Lower lobe of right lung (tissue), 2 donors: Measurements from ENCODE around the gene SLK. TPM values are rescaled to one million over a fixed set of nuclear protein-coding genes. Genes with fewer than 3 reads are reported as not detected.

Experiments used
- ATAC-seq, 2 donors: fragments of 200-7000 bp; cut with Tn5 transposase; one replicate each; pipeline ENCODE4 v1.9.1; 2020 to 2022; ENCODE audit warnings: mild to moderate bottlenecking in 2 of 2, moderate library complexity in 2 of 2
- DNase-seq: peaks from one replicate; pipeline ENCODE4 v3.0.0-alpha.2; 2020
- H3K27ac ChIP-seq: fragments of 200-600 bp; one replicate; pipeline ENCODE4 v1.8.0; 2022
- H3K27me3 ChIP-seq: fragments of 200-600 bp; one replicate; pipeline ENCODE4 v1.8.0; 2022; ENCODE audit warnings: low read depth
- H3K36me3 ChIP-seq: fragments of 200-600 bp; one replicate; pipeline ENCODE4 v1.8.0; 2022; ENCODE audit warnings: mild to moderate bottlenecking
- H3K4me1 ChIP-seq: fragments of 200-600 bp; one replicate; pipeline ENCODE4 v1.8.0; 2022
- H3K4me3 ChIP-seq: fragments of 200-600 bp; one replicate; pipeline ENCODE4 v1.8.0; 2022; ENCODE audit warnings: mild to moderate bottlenecking
- H3K9me3 ChIP-seq: fragments of 200-600 bp; one replicate; pipeline ENCODE4 v1.8.0; 2022
- intact Hi-C: fragments of 100-400 bp; cut with DNase I; formaldehyde crosslinking; loops from one replicate; pipeline ENCODE4 v1.11.0; 2022
- total RNA-seq: library from RNA; stranded (reverse); fragmentation: NEBNext Ultra II Directional; extraction: Animal tissue kit (Norgen Biotek cat#: 25700); gene quantifications from one replicate; pipeline ENCODE4 v1.2.1, GENCODE V29; 2021
- TF ChIP-seq, protein P1 (sequence below): fragments of 200-600 bp; IDR thresholded peaks from one replicate; pipeline ENCODE4 v1.8.0; 2022; ENCODE audit warnings: antibody characterized with exemption, mild to moderate bottlenecking
- donor health status: DM: no; HTN: yes; CAD: no; lungs with severe emphysema.

The SLK gene
- total RNA-seq, 1 donor from 2014 or later = 45.5 TPM

DNA sequence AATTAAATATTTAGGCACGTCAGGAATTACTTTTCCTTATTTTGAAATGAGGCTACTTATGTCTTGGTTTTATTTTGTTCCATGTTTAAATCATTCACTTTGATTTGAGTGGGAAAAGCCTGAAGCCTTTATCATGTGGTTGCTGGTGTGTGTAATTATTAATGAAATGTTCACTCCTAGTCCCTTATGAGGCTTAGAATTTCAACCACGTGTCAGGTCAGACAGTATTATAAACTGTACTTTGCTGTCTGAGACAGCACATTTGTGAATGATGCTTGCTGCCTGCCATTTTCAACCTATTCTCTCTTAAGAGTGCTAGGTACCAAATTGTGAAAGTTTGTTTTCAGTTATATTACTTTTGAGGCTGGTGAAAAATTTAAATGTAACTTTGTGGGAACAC, 59.8 kb downstream of the SLK start:
- ATAC-seq (no peak), DNase-seq (no peak)
- no peaks in the 10 kb centered on the region for H3K27me3 ChIP-seq
- TF ChIP-seq, protein P1, sequence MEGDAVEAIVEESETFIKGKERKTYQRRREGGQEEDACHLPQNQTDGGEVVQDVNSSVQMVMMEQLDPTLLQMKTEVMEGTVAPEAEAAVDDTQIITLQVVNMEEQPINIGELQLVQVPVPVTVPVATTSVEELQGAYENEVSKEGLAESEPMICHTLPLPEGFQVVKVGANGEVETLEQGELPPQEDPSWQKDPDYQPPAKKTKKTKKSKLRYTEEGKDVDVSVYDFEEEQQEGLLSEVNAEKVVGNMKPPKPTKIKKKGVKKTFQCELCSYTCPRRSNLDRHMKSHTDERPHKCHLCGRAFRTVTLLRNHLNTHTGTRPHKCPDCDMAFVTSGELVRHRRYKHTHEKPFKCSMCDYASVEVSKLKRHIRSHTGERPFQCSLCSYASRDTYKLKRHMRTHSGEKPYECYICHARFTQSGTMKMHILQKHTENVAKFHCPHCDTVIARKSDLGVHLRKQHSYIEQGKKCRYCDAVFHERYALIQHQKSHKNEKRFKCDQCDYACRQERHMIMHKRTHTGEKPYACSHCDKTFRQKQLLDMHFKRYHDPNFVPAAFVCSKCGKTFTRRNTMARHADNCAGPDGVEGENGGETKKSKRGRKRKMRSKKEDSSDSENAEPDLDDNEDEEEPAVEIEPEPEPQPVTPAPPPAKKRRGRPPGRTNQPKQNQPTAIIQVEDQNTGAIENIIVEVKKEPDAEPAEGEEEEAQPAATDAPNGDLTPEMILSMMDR = no peak
- no peak overlapping the region for H3K4me3 ChIP-seq
- H3K36me3 ChIP-seq = peaks cover 90% of the 10 kb centered on the region
- intact Hi-C loops = no loop called here
- H3K27ac ChIP-seq = no peak overlapping the region
- peaks cover 2% of the 10 kb centered on the region for H3K4me1 ChIP-seq
- no peaks in the 10 kb centered on the region for H3K9me3 ChIP-seq

DNA sequence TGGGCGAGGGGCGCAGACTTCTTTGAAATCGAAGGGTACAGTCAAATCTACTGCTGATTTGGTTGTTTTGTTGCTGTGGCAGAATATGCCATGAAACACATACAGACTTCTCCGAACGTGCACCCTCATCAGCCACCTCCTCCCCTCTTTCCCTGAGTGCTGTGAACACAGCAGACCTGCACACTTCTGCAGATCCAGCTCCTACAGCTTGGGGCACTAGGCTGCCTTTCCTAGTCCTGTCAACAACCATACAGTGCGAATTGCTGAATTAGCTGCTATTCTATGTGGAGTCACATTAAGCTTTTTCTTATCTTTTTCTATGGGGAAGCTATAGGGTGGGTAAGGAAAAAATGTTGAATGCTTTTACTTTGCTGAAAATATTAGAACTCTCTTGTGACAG, 61.2 kb downstream of the SLK start:
- peak in 1 of 2 donors; percentile 61 for ATAC-seq

DNA sequence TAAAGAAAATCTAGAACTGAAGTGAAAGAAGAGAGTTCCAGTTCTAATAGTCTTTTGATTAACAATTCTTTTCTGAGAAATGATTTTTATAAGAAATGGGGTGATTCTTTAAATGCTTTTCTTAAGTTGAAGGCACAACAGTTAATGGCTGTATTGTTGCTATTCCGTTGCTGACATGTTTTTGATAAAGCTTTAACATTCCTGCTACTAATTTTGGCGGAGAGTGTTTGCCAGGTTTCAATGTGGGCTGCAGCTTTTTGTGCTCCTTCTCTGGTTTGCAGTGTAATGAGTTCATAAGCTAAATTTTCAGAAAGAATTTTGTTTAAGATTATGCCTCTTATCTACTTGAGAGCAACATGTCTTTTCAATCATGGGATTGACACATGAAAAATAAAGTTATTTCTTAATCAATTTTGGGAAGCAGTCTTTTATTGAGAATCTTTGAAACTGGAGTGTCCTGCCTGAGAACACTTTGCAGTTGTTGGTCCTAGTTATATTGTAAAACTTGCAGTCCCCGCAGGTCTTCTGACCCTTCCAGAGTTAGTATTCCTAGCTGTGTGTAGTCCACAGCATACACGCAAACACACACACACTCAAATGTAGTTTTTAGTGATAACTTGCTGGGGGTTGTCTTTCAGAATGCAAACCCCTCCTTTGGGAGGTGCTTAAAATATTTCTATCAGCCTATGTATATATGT, 62.0 kb downstream of the SLK start:
- Histone ChIP-seq H3K4me3 (no peak overlapping the region), H3K36me3 (peaks cover 71% of the 10 kb centered on the region)

More for the DNA sequence above, 61.2 kb downstream of the SLK start:
- TF ChIP-seq, protein P1 = no peak
- Histone ChIP-seq H3K27ac (no peak overlapping the region), H3K9me3 (no peaks in the 10 kb centered on the region), H3K4me1 (no peaks in the 10 kb centered on the region), H3K4me3 (no peak overlapping the region), H3K36me3 (peaks cover 79% of the 10 kb centered on the region), H3K27me3 (no peaks in the 10 kb centered on the region)
- intact Hi-C loops = no loop called here
- no peak for DNase-seq

DNA sequence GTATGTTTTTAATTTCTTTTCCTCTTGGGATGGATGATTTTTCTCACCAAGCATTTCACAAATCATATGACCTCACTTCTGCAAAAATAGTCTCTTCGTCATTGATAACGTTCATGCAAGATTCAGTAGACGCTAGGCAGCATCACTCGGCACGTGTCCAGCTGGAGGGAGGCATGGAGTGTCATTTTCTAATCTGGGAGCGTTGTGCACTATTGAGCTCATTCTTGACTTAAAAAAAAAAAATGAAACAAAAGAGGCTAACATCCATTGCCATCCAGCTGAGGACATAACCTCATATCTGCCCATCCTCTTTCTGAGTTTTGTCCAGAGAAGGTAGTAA, 62.6 kb downstream of the SLK start:
- no peaks in the 10 kb centered on the region for H3K4me1 ChIP-seq
- ATAC-seq = no peak
- no peak overlapping the region for H3K27ac ChIP-seq
- intact Hi-C loops = no loop called here
- no peaks in the 10 kb centered on the region for H3K9me3 ChIP-seq
- DNase-seq = no peak
- H3K36me3 ChIP-seq = peaks cover 66% of the 10 kb centered on the region
- no peaks in the 10 kb centered on the region for H3K27me3 ChIP-seq
- no peak overlapping the region for H3K4me3 ChIP-seq
- TF ChIP-seq, protein P1 = no peak

More for the DNA sequence above, 62.0 kb downstream of the SLK start:
- Histone ChIP-seq H3K9me3 (no peaks in the 10 kb centered on the region), H3K4me1 (no peaks in the 10 kb centered on the region), H3K27me3 (no peaks in the 10 kb centered on the region), H3K27ac (no peak overlapping the region)
- ATAC-seq (no peak), DNase-seq (no peak)
- intact Hi-C loops = no loop called here
- TF ChIP-seq, protein P1 = no peak

DNA sequence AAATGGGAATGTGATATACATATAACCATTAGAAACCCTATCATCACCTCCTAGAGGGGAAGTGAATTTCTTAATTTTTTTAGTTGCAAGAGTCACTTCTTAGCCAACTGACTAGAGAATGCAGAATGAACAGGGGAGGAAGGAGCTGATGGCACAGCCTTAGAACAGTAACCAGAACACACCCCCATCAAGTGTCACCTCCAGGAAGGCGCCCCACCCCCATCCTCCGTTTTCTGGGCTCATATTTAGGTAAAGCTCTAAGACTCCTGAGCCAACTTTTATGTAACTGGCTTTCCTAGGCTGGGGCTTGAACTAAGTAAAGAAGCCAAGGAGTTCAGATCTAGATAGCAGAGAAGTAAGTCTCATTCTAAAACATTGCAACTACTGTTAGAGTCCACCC, 64.7 kb downstream of the SLK start:
- peaks cover 44% of the 10 kb centered on the region for H3K36me3 ChIP-seq

More for the DNA sequence above, 64.7 kb downstream of the SLK start:
- intact Hi-C loops = no loop called here
- no peaks in the 10 kb centered on the region for H3K27me3 ChIP-seq
- H3K4me3 ChIP-seq = no peak overlapping the region
- no peaks in the 10 kb centered on the region for H3K9me3 ChIP-seq
- TF ChIP-seq, protein P1 = no peak
- ATAC-seq = no peak
- H3K4me1 ChIP-seq = no peaks in the 10 kb centered on the region
- H3K27ac ChIP-seq = no peak overlapping the region
- DNase-seq = no peak
